ENCODE measurements around the gene CSTF3.
"Not testable (repeated sequence)": the region's sequence is repeated elsewhere in the genome, so short reads cannot be mapped to it uniquely, and the experiment has no call there.

CSTF3 gene

GRCh38 chr11:33160136-33160535, 1.1 kb downstream of the CSTF3 start:
- no peak for DNase-seq

- DNase-seq: not testable (repeated sequence)
Observed at GRCh38 chr11:33159378-33159867, 1.9 kb downstream of the CSTF3 start.

GRCh38 chr11:33158596-33159275, 2.5 kb downstream of the CSTF3 start:
- DNase-seq: no peak

GRCh38 chr11:33157103-33158027, 3.9 kb downstream of the CSTF3 start:
- DNase-seq: no peak

GRCh38 chr11:33151399-33151798, 9.9 kb downstream of the CSTF3 start:
- DNase-seq: no peak

GRCh38 chr11:33147559-33147958, 13.7 kb downstream of the CSTF3 start:
- DNase-seq: no peak

GRCh38 chr11:33135768-33136443, 25.4 kb downstream of the CSTF3 start:
- no peak for DNase-seq

- DNase-seq: no peak
Observed at GRCh38 chr11:33135216-33135615, 26.1 kb downstream of the CSTF3 start.

- DNase-seq: no peak
Observed at GRCh38 chr11:33134276-33134675, 27.0 kb downstream of the CSTF3 start.

- no peak for DNase-seq
Observed at GRCh38 chr11:33133761-33134160, 27.5 kb downstream of the CSTF3 start.

- no peak for DNase-seq
Observed at GRCh38 chr11:33132510-33132909, 28.8 kb downstream of the CSTF3 start.

- DNase-seq: no peak
Observed at GRCh38 chr11:33128739-33129138, 32.5 kb downstream of the CSTF3 start.

- DNase-seq: no peak
Observed at GRCh38 chr11:33125611-33126010, 35.7 kb downstream of the CSTF3 start.

GRCh38 chr11:33125025-33125424, 36.3 kb downstream of the CSTF3 start:
- DNase-seq: no peak

- DNase-seq: not testable (repeated sequence)
Observed at GRCh38 chr11:33122696-33123095, 38.6 kb downstream of the CSTF3 start.

GRCh38 chr11:33116535-33116934, 44.7 kb downstream of the CSTF3 start:
- DNase-seq: no peak

GRCh38 chr11:33110083-33110482, 51.2 kb downstream of the CSTF3 start:
- DNase-seq: no peak

- no peak for DNase-seq
Observed at GRCh38 chr11:33109294-33109895, 51.9 kb downstream of the CSTF3 start.

- no peak for DNase-seq
Observed at GRCh38 chr11:33103836-33104235, 57.4 kb downstream of the CSTF3 start.

GRCh38 chr11:33094157-33094556, 67.1 kb downstream of the CSTF3 start:
- no peak for DNase-seq

GRCh38 chr11:33089776-33090175, 71.5 kb downstream of the CSTF3 start:
- DNase-seq: no peak

GRCh38 chr11:33086017-33086416, 75.3 kb downstream of the CSTF3 start:
- no peak for DNase-seq

- no peak for DNase-seq
Observed at GRCh38 chr11:33083918-33084317, 77.4 kb downstream of the CSTF3 start.

All from NCI-H524 treated with DMSO at 0.1 percent for 48 hours (cell line).